Calu3 (cell line): ENCODE data around the gene PLPP7. TPM values are rescaled to one million over a fixed set of nuclear protein-coding genes. Genes with fewer than 3 reads are reported as not detected.
"Not testable (repeated sequence)": the region's sequence is repeated elsewhere in the genome, so short reads cannot be mapped to it uniquely, and the experiment has no call there.

Source experiments
- BruUV-seq: library from RNA; stranded (reverse); fragments of 400-500 nt; replicated peaks from 2 replicates; lab custom pipeline; 2021; lab: Mats Ljungman, UMichigan
- CTCF ChIA-PET: fragments of 300-600 bp; sonication (Branson Sonifier 250); formaldehyde crosslinking; loops from one replicate; lab custom pipeline; 2022; ENCODE audit warnings: antibody characterized with exemption; lab: Charles Lee
- DNase-seq: peaks from one replicate; pipeline ENCODE4 v3.0.0; 2022
- H3K27ac Mint-ChIP-seq: one replicate; pipeline ENCODE4 v1.8.0; 2022; ENCODE audit warnings: mixed read lengths; ENCODE audit not compliant: unreplicated experiment
- H3K27me3 Mint-ChIP-seq: one replicate; pipeline ENCODE4 v1.8.0; 2022; ENCODE audit warnings: mixed read lengths; ENCODE audit not compliant: unreplicated experiment
- H3K36me3 Mint-ChIP-seq: one replicate; pipeline ENCODE4 v1.8.0; 2022; ENCODE audit warnings: mild to moderate bottlenecking, moderate library complexity, mixed read lengths; ENCODE audit not compliant: insufficient read depth, unreplicated experiment
- H3K4me1 Mint-ChIP-seq: one replicate; pipeline ENCODE4 v1.8.0; 2022; ENCODE audit warnings: mild to moderate bottlenecking, low read depth, mixed read lengths; ENCODE audit not compliant: unreplicated experiment
- H3K4me3 Mint-ChIP-seq: one replicate; pipeline ENCODE4 v1.8.0; 2022; ENCODE audit warnings: mild to moderate bottlenecking, low read depth, moderate library complexity, mixed read lengths; ENCODE audit not compliant: unreplicated experiment
- H3K9me3 Mint-ChIP-seq: one replicate; pipeline ENCODE4 v1.8.0; 2022; ENCODE audit warnings: low read depth, mixed read lengths; ENCODE audit not compliant: unreplicated experiment
- intact Hi-C: fragments of 100-400 bp; cut with micrococcal nuclease; formaldehyde crosslinking; loops from one replicate; pipeline ENCODE4 v1.10.0; 2022; ENCODE audit not compliant: unreplicated experiment
- total RNA-seq: library from RNA; stranded (reverse); gene quantifications from 2 replicates; pipeline ENCODE4 v1.2.3, GENCODE V29; 2022
- TF ChIP-seq, protein P1 (sequence below): fragments of 200-600 bp; IDR thresholded peaks from one replicate; pipeline ENCODE4 v1.8.0; 2022; ENCODE audit warnings: antibody characterized with exemption; ENCODE audit not compliant: unreplicated experiment

PLPP7 gene
- total RNA-seq, 1 experiment from 2014 or later = not detected

- Mint-ChIP-seq H3K27ac (no peak overlapping the region), H3K9me3 (no peaks in the 10 kb centered on the region), H3K4me1 (no peaks in the 10 kb centered on the region), H3K27me3 (peaks cover 30% of the 10 kb centered on the region), H3K4me3 (no peak overlapping the region), H3K36me3 (no peaks in the 10 kb centered on the region)
- intact Hi-C loops = no loop called here
- CTCF ChIA-PET = no interaction called here
- DNase-seq = no peak
- no TSS peak for BruUV-seq
- TF ChIP-seq, protein P1, sequence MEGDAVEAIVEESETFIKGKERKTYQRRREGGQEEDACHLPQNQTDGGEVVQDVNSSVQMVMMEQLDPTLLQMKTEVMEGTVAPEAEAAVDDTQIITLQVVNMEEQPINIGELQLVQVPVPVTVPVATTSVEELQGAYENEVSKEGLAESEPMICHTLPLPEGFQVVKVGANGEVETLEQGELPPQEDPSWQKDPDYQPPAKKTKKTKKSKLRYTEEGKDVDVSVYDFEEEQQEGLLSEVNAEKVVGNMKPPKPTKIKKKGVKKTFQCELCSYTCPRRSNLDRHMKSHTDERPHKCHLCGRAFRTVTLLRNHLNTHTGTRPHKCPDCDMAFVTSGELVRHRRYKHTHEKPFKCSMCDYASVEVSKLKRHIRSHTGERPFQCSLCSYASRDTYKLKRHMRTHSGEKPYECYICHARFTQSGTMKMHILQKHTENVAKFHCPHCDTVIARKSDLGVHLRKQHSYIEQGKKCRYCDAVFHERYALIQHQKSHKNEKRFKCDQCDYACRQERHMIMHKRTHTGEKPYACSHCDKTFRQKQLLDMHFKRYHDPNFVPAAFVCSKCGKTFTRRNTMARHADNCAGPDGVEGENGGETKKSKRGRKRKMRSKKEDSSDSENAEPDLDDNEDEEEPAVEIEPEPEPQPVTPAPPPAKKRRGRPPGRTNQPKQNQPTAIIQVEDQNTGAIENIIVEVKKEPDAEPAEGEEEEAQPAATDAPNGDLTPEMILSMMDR = no peak
Observed at GRCh38 chr9:131329241-131329641, 39.7 kb downstream of the PLPP7 start.

DNA sequence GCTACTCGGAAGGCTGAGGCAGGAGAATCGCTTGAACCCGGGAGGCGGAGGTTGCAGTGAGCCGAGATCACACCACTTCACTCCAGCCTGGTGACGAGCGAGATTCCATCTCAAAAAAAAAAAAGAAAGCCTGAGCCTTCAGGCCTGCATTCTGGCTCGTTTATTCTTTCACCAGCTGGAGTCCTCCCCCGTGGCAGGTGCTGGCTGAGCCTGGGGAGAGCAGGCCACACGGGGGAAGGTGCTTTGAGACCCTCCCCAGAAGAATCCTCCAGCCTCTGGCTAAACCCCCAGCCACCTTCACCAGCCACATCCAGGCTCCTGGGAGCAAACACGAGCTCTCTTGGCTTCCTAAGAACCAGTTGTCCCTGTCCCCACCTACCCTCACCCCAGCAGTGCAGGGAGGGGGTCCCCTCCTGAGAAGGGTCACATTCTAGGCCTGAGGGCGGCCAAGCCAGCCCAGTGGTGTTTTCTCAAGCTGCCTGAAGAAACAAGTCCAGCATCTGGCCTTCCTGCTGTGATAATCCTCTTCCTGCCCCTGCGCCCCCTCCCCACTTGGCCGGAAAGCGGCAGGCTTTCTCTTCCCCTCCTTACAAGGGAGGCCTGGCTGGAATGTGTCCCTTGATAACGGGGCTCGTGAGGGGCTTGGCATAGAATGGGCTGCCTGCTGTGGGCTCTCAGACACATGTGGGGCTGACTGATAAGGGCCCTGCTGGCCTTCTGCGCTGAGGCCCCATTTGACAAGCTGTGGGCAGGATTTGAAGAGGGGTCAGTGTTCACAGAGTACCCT, 41.5 kb downstream of the PLPP7 start:
- no peak for DNase-seq
- Mint-ChIP-seq H3K27me3 (peaks cover 30% of the 10 kb centered on the region), H3K36me3 (no peaks in the 10 kb centered on the region), H3K4me1 (no peaks in the 10 kb centered on the region), H3K27ac (no peak overlapping the region), H3K4me3 (no peak overlapping the region), H3K9me3 (no peaks in the 10 kb centered on the region)
- intact Hi-C loops = no loop called here
- CTCF ChIA-PET = no interaction called here
- no TSS peak for BruUV-seq
- TF ChIP-seq, protein P1 = no peak

DNA sequence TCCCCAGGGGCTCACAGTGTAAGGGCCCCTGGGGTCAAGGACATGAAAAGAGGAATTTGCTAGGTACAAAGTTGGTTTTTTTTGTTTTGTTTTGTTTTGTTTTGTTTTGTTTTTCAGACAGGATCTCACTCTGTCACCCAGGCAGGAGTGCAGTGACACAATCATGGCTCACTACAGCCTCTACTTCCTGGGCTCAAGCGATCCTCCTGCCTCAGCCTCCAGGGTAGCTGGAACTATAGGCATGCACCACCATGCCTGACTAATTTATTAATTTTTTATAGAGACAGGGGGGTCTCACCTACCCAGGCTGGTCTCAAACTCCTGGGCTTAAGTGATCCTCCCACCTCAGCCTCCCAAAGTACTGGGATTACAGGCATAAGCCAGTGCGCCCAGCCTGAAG, 42.5 kb downstream of the PLPP7 start:
- H3K27ac Mint-ChIP-seq = not testable (repeated sequence)

DNA sequence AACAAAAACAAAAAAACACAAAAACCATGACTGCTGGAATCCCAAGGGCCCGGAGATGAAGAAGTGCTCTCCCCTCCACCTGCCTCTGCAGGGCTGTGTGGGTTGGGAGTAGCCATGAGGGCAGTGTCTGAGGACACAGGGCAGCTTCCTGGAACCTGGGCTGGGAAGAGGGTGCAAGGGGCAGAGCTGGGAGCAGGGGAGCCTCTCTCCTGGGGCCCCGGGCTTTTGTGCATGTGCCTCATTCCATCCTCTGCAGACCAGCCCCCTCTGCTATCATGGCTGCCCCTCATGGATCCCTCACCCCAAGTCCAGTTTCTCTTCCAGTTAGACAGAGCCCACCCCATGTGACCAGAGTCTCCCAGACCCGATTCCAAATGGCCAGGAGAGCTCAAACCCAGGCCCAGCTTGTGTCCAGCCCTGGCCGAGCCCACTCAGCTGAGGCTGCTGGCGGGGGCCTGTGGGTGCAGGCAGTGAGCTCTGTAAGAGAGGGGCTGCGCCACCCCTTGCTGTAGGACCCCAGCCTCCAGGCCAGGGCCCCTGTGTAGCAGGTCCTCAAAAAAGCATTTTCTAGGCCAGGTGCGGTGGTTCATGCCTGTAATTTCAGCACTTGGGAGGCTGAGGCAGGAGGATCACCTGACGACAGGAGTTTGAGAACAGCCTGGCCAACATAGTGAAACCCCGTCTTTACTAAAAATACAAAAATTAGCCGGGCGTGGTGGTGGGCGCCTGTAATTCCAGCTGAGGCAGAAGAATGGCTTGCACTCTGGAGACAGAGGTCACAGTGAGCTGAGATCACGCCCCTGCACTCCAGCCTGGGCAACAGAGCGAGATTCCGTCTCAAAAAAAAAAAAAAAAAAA, 44.5 kb downstream of the PLPP7 start:
- TF ChIP-seq, protein P1 = no peak
- DNase-seq = no peak

More for the DNA sequence above, 42.5 kb downstream of the PLPP7 start:
- DNase-seq, H3K4me1 Mint-ChIP-seq, BruUV-seq, intact Hi-C loops, H3K9me3 Mint-ChIP-seq, H3K4me3 Mint-ChIP-seq, H3K36me3 Mint-ChIP-seq: not testable (repeated sequence)
- CTCF ChIA-PET = interaction anchor here (0.6 kb wide), 1 partner anchor 142 kb away, joined by 3 read pairs; no protein-coding TSS in a partner anchor
- H3K27me3 Mint-ChIP-seq = peaks cover 27% of the 10 kb centered on the region

More for the DNA sequence above, 44.5 kb downstream of the PLPP7 start:
- Mint-ChIP-seq H3K9me3 (no peaks in the 10 kb centered on the region), H3K36me3 (no peaks in the 10 kb centered on the region), H3K27ac (no peak overlapping the region), H3K27me3 (peaks cover 7% of the 10 kb centered on the region), H3K4me3 (no peak overlapping the region), H3K4me1 (no peaks in the 10 kb centered on the region)
- intact Hi-C loops = no loop called here
- CTCF ChIA-PET = interaction anchor here (0.6 kb wide), 1 partner anchor 197 kb away, joined by 3 read pairs; the partner anchor contains the start of gene UCK1
- no TSS peak for BruUV-seq
